HepG2 (cell line): ENCODE measurements around the gene ACE. TPM values are rescaled to one million over a fixed set of nuclear protein-coding genes. Genes with fewer than 3 reads are reported as not detected.

Source experiments
- ARNTL ChIP-seq: sonication (generic); formaldehyde crosslinking; IDR thresholded peaks from 2 replicates; pipeline ENCODE4 v1.4.0; 2020; ENCODE audit warnings: mild to moderate bottlenecking, missing genetic modification reagents
- DMAP1 ChIP-seq: IDR thresholded peaks from 2 replicates; pipeline ENCODE4 v1.6.1; 2016
- MTA1 ChIP-seq: sonication (generic); formaldehyde crosslinking; IDR thresholded peaks from 2 replicates; pipeline ENCODE4 v1.4.0; 2020; ENCODE audit warnings: missing genetic modification reagents, mild to moderate bottlenecking, borderline replicate concordance
- POGZ ChIP-seq: sonication (generic); formaldehyde crosslinking; IDR thresholded peaks from 2 replicates; pipeline ENCODE4 v1.4.0; 2020; ENCODE audit warnings: mild to moderate bottlenecking, missing genetic modification reagents
- RELA ChIP-seq: sonication (generic); formaldehyde crosslinking; IDR thresholded peaks from 2 replicates; pipeline ENCODE4 v1.4.0; 2020; ENCODE audit warnings: missing genetic modification reagents
- TCF12 ChIP-seq, 2 experiments: fragments of 450-650 bp in 1 of 2; sonication (generic) in 1 of 2; formaldehyde crosslinking in 1 of 2; IDR thresholded peaks; 2 replicates each; pipeline versions ENCODE4 v1.6.1 to v1.8.0; 2017 to 2022; ENCODE audit warnings: antibody characterized with exemption in 1 of 2, mild to moderate bottlenecking in 1 of 2, missing genetic modification reagents in 1 of 2, moderate library complexity in 1 of 2
- TGIF2 ChIP-seq: IDR thresholded peaks from 2 replicates; pipeline ENCODE4 v1.6.1; 2016; ENCODE audit warnings: control low read depth, missing compliant biosample characterization
- ZNF138 ChIP-seq: sonication (generic); formaldehyde crosslinking; IDR thresholded peaks from 2 replicates; pipeline ENCODE4 v1.5.0; 2020; ENCODE audit warnings: mild to moderate bottlenecking, low read depth, missing genetic modification reagents
- ZNF543 ChIP-seq: sonication (generic); formaldehyde crosslinking; IDR thresholded peaks from 2 replicates; pipeline ENCODE4 v1.4.0; 2020; ENCODE audit warnings: mild to moderate bottlenecking, missing genetic modification reagents
- ZNF549 ChIP-seq: sonication (generic); formaldehyde crosslinking; IDR thresholded peaks from 2 replicates; pipeline ENCODE4 v1.5.0; 2020; ENCODE audit warnings: missing genetic modification reagents
- ZNF552 ChIP-seq: sonication (generic); formaldehyde crosslinking; IDR thresholded peaks from 2 replicates; pipeline ENCODE4 v1.9.0; 2022; ENCODE audit warnings: missing genetic modification reagents, mild to moderate bottlenecking, borderline replicate concordance
- ZNF652 ChIP-seq: IDR thresholded peaks from 2 replicates; pipeline ENCODE4 v1.6.1; 2016; ENCODE audit warnings: low read depth, borderline replicate concordance
- ZNF788 ChIP-seq: sonication (generic); formaldehyde crosslinking; IDR thresholded peaks from 2 replicates; pipeline ENCODE4 v1.5.0; 2020; ENCODE audit warnings: mild to moderate bottlenecking, missing genetic modification reagents, borderline replicate concordance
- polyA plus RNA-seq, 8 experiments: library from polyadenylated mRNA; depleted of rRNA in 3 of 8; stranded (reverse) in 7 of 8; unstranded in 1 of 8; fragments of >200 nt; fragmentation: Illumina TruSeq in 4 of 8; extraction: Trizol in 4 of 8; gene quantifications; 2 replicates each; pipeline versions ENCODE4 v1.2.1 to v1.2.3, GENCODE V29; 2011 to 2016; ENCODE audit warnings: low read depth in 4 of 8, missing spikeins in 1 of 8, mixed read lengths in 1 of 8; ENCODE audit not compliant: insufficient read depth in 1 of 8
- total RNA-seq, 5 experiments: library from RNA; depleted of rRNA; stranded (reverse); fragments of >200 nt; fragmentation: Illumina TruSeq; extraction: Trizol; gene quantifications; 2 replicates each; pipeline ENCODE4 v1.2.3, GENCODE V29; 2016; ENCODE audit warnings: low read depth in 1 of 5
- TF ChIP-seq, protein P1 (sequence below): sonication (generic); formaldehyde crosslinking; IDR thresholded peaks from 2 replicates; pipeline ENCODE4 v1.4.0; 2020; ENCODE audit warnings: low read depth, mild to moderate bottlenecking, missing genetic modification reagents
- TF ChIP-seq, protein P2 (sequence below): IDR thresholded peaks from 2 replicates; pipeline ENCODE4 v1.4.0; 2020; ENCODE audit warnings: mild to moderate bottlenecking, missing genetic modification reagents
- TF ChIP-seq, protein P3 (sequence below), 2 experiments: sonication (generic) in 1 of 2; formaldehyde crosslinking in 1 of 2; IDR thresholded peaks; 2 replicates each; pipeline versions ENCODE4 v1.4.0 to v1.6.1; 2016 to 2020; ENCODE audit warnings: borderline replicate concordance in 1 of 2, low read depth in 1 of 2, mild to moderate bottlenecking in 1 of 2, missing genetic modification reagents in 1 of 2

The ACE gene
- total and polyA plus RNA-seq, 2 of the 13 experiments (the other 11 are each of a cell fraction or from before 2014, with no cell fraction given): 0.08 to 0.13 TPM

DNA sequence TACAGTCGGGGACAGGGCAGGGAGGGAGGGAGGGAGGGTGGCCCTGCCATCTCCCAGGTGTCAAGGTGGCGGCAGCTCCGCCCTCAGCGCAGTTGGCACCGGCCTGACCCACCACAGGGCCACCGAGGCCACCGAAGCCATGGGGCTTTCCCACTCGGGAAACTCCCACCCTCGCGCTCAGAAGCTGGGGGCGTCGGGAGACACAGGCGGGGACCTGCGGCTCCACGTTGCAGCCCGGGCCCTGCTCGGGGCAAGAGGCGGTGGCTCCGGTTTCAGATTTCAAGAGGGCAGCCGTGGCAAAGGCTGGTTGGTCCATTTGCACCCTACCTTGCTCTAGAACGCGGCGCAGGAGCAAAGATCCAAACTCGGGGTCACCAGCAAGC, 31.3 kb upstream of the ACE start (continued):
- TF ChIP-seq POGZ (CRISPR knock-in tag): 0 out of 2 replicates have a peak, but pooled peaks have one; percentile 41
- no peak for TF ChIP-seq ZNF652 (CRISPR knock-in tag)
- TF ChIP-seq ZNF138 (CRISPR knock-in tag): peak; percentile 15
- peak; percentile 77; the same call in 1 of the 2 replicates for TF ChIP-seq MTA1
- TF ChIP-seq ZNF543 (CRISPR knock-in tag): peak; percentile 89
- TF ChIP-seq ZNF788 (CRISPR knock-in tag): 0 out of 2 replicates have a peak, but pooled peaks have one; percentile 60
- peak; percentile 67; the same call in 1 of the 2 replicates for TF ChIP-seq ARNTL (CRISPR knock-in tag)
- TF ChIP-seq, protein P1, sequence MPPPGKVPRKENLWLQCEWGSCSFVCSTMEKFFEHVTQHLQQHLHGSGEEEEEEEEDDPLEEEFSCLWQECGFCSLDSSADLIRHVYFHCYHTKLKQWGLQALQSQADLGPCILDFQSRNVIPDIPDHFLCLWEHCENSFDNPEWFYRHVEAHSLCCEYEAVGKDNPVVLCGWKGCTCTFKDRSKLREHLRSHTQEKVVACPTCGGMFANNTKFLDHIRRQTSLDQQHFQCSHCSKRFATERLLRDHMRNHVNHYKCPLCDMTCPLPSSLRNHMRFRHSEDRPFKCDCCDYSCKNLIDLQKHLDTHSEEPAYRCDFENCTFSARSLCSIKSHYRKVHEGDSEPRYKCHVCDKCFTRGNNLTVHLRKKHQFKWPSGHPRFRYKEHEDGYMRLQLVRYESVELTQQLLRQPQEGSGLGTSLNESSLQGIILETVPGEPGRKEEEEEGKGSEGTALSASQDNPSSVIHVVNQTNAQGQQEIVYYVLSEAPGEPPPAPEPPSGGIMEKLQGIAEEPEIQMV (CRISPR knock-in tag): peak; percentile 72; the same call in 1 of the 2 replicates
- TF ChIP-seq ZNF552 (CRISPR knock-in tag): 0 out of 2 replicates have a peak, but pooled peaks have one; percentile 55
- 0 out of 2 replicates have a peak, but pooled peaks have one; percentile 25 for TF ChIP-seq DMAP1 (CRISPR knock-in tag)
- TF ChIP-seq, protein P2, sequence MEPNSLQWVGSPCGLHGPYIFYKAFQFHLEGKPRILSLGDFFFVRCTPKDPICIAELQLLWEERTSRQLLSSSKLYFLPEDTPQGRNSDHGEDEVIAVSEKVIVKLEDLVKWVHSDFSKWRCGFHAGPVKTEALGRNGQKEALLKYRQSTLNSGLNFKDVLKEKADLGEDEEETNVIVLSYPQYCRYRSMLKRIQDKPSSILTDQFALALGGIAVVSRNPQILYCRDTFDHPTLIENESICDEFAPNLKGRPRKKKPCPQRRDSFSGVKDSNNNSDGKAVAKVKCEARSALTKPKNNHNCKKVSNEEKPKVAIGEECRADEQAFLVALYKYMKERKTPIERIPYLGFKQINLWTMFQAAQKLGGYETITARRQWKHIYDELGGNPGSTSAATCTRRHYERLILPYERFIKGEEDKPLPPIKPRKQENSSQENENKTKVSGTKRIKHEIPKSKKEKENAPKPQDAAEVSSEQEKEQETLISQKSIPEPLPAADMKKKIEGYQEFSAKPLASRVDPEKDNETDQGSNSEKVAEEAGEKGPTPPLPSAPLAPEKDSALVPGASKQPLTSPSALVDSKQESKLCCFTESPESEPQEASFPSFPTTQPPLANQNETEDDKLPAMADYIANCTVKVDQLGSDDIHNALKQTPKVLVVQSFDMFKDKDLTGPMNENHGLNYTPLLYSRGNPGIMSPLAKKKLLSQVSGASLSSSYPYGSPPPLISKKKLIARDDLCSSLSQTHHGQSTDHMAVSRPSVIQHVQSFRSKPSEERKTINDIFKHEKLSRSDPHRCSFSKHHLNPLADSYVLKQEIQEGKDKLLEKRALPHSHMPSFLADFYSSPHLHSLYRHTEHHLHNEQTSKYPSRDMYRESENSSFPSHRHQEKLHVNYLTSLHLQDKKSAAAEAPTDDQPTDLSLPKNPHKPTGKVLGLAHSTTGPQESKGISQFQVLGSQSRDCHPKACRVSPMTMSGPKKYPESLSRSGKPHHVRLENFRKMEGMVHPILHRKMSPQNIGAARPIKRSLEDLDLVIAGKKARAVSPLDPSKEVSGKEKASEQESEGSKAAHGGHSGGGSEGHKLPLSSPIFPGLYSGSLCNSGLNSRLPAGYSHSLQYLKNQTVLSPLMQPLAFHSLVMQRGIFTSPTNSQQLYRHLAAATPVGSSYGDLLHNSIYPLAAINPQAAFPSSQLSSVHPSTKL: 0 out of 2 replicates have a peak, but pooled peaks have one; percentile 7
- TF ChIP-seq TCF12 (IDR thresholded peaks at IDR 0.05): no peak
- 0 out of 2 replicates have a peak, but pooled peaks have one; percentile 48 for TF ChIP-seq TCF12 (CRISPR knock-in tag; IDR thresholded peaks at IDR 0.05)
- peak; percentile 21; the same call in 1 of the 2 replicates for TF ChIP-seq TGIF2 (CRISPR knock-in tag)
- TF ChIP-seq, protein P3, sequence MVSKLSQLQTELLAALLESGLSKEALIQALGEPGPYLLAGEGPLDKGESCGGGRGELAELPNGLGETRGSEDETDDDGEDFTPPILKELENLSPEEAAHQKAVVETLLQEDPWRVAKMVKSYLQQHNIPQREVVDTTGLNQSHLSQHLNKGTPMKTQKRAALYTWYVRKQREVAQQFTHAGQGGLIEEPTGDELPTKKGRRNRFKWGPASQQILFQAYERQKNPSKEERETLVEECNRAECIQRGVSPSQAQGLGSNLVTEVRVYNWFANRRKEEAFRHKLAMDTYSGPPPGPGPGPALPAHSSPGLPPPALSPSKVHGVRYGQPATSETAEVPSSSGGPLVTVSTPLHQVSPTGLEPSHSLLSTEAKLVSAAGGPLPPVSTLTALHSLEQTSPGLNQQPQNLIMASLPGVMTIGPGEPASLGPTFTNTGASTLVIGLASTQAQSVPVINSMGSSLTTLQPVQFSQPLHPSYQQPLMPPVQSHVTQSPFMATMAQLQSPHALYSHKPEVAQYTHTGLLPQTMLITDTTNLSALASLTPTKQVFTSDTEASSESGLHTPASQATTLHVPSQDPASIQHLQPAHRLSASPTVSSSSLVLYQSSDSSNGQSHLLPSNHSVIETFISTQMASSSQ (IDR thresholded peaks at IDR 0.05; ENCODE audit: low read depth): no peak
- TF ChIP-seq, protein P3 (CRISPR knock-in tag; IDR thresholded peaks at IDR 0.05; ENCODE audit: borderline replicate concordance): peak; percentile 70; the same call in 1 of the 2 replicates
- no peak for TF ChIP-seq ZNF549
- TF ChIP-seq RELA: 0 out of 2 replicates have a peak, but pooled peaks have one; percentile 20
